Measurements from ENCODE around the gene ZFYVE26.
"Not testable (repeated sequence)": the region's sequence is repeated elsewhere in the genome, so short reads cannot be mapped to it uniquely, and the experiment has no call there.

ZFYVE26 gene

GRCh38 chr14:67722293-67722692, 94.1 kb downstream of the ZFYVE26 start:
- intact Hi-C loops (cut with DNase I): no loop called here

GRCh38 chr14:67721875-67722274, 94.5 kb downstream of the ZFYVE26 start:
- intact Hi-C loops (cut with DNase I): no loop called here
- no peak for DNase-seq

More at GRCh38 chr14:67722293-67722692, 94.1 kb downstream of the ZFYVE26 start:
- peak; percentile 34 to 86 (median 64) for DNase-seq

- intact Hi-C loops (cut with DNase I): no loop called here
- no peak for DNase-seq
Observed at GRCh38 chr14:67719866-67720265, 96.5 kb downstream of the ZFYVE26 start.

- DNase-seq; intact Hi-C loops (cut with DNase I): not testable (repeated sequence)
Observed at GRCh38 chr14:67719385-67719784, 97.0 kb downstream of the ZFYVE26 start.

DNA sequence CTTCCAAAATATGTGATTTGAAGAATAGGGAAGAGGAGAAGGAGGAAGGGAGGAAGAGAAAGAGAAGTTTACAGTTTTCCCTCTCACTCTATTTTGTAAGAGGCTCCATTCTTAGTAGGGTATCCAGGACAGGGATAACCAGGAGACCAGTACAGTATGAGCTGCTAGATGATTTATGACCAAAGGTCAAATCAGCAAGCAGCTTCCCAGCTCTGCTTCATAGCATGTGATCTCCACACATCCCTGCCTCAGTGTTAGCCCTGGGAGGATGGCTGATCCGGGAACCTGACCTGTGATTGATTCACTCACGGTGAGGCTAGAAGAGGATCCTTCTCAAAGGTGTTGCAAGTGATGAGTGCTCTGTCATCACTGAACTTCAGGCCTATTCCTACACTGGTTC, 98.1 kb downstream of the ZFYVE26 start:
- intact Hi-C loops (cut with DNase I): no loop called here
- DNase-seq: no peak

- intact Hi-C loops (cut with DNase I): no loop called here
- no peak for DNase-seq
Observed at GRCh38 chr14:67717048-67717447, 99.3 kb downstream of the ZFYVE26 start.

DNA sequence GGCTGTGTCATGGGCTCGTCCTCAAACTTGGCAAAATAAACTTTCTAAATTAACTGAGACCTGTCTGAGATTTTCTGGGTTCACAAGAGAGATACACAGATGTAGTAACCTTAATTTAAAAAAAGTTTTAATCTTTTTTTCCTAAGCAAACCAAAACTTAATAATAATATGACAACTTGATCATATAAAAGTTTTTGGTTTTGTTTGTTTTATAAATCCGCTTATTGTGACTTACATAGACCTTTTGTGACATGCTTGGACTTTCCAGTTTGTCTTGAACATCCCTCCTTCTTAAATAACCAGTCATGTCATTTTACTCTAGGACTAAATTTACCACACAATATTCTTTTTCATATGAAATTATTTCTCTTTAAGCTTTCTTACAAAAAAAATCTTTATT, 106.2 kb downstream of the ZFYVE26 start:
- intact Hi-C loops (cut with DNase I): no loop called here
- DNase-seq: no peak

DNA sequence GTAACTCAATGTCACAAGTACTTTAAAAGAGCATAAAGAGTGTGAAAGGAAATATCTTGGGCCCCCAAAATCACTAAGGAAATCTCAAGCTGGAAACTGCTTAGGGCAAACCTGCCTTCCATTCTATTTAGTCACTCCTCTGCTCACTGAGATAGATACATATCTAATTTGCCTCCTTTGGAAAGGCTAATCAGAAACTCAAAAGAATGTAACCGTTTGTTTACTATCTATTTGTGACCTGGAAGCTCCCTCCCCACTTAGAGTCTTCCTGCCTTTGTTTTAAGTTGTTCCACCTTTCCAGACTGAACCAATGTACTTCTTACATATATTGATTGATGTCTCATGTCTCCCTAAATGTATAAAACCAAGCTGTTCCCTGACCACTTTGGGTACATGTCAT, 106.6 kb downstream of the ZFYVE26 start:
- peak in 1 of 42 donors; percentile 0 for DNase-seq
- intact Hi-C loops (cut with DNase I): not testable (repeated sequence)

DNA sequence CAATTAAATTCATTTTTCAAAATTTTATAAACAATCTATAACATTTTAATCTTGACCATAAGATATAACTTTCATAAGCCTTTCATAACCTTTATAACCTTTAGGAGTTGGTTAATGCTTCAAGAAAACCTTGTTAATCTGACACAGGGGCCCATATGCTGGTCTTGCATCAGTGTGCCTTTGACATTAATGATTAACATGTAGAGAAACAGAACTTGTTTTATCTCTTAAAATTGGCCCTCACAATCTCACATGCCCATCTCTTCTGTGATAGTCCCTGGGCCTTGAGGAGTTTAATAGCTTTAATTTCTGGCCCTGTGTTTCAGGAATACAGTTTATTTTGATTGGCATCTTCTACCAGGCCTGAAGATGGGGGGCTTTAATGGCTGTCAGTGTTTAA, 107.0 kb downstream of the ZFYVE26 start:
- intact Hi-C loops (cut with DNase I); DNase-seq: not testable (repeated sequence)

DNA sequence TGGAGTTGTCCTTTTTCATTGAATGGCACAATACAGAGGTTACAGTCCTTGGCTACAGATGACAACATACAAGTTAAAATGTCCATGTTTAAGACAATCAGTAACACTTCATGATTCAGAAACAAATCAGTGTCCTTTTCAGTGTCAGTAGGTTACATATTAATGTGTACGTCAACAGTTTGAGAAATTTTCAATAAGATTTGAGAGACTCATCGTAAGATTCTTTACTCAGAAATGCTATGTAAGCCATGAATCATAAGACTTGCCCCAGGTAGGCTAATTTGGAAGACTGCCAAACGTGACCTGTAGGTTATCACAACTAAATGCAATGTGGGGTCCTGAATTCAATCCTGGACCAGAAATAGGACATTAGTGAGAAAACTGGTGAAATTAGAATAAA, 111.2 kb downstream of the ZFYVE26 start:
- DNase-seq: peak in 1 of 42 donors; percentile 3
- intact Hi-C loops (cut with DNase I): no loop called here

- DNase-seq: peak in 22 of 42 donors; percentile 15 to 81 (median 54)
- intact Hi-C loops (cut with DNase I): no loop called here
Observed at GRCh38 chr14:67704484-67705089, 111.8 kb downstream of the ZFYVE26 start.

DNA sequence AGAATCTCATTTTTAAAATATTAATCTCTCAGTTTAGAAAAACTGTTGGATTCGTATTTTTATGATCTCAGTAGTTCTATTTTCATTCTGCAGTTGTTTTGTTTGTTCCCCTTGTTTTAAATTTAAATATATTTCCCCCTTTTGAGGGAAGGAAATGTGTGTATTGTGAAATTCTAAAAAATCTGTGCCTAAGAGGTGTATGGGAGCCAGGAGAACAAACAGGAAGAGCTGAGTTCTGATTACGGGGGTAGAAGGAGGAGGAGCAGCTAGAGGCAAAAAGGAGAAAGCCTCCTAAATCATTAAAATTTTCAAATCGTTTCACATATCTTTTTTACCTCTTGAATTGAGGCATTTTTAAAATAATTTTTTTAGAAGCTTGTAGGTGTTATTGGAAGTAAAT, 112.4 kb downstream of the ZFYVE26 start:
- intact Hi-C loops (cut with DNase I): no loop called here
- peak in 1 of 42 donors; percentile 16 for DNase-seq

DNA sequence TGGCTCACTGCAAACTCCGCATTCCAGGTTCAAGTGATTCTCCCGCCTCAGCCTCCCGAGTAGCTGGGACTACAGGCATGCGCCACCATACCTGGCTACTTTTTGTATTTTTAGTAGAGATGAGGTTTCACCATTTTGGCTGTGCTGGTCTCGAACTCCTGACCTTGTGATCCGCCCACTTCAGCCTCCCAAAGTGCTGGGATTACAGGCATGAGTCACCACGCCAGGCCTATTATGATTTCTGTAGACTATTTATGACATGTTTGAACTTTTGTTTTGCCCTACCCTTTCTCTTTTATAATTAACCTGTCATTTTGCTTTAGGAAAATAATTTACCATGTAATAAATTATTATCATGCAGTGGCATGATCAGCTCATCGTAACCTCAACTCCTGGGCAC, 114.9 kb downstream of the ZFYVE26 start, which contains the start of gene RDH12:
RDH12 (plus strand) TSS at position 395 of the 400 bp plus-strand sequence. CDS start 20,757 bp downstream, outside the sequence.
- DNase-seq: peak in 1 of 42 donors; percentile 32
- intact Hi-C loops (cut with DNase I): not testable (repeated sequence)

DNA sequence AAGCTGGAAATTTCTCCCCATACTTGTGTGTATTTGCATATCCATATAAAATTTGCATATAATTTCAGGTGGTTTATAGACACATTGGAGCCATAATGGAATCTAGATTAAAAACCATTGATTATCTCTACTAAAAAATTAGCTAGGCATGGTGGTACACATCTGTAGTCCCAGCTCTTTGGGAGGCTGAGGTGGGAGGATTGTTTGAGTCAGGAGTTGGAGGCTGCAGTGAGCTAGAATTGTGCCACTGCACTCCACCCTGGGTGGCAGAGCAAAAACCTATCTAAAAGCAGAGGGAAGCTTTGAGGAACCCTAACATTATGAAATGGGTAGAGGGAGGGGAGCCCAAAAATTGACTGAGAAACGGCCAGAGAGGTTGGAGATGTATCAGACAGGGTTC, 118.2 kb downstream of the ZFYVE26 start:
- peak in 1 of 42 donors; percentile 13 for DNase-seq
- intact Hi-C loops (cut with DNase I): no loop called here

DNA sequence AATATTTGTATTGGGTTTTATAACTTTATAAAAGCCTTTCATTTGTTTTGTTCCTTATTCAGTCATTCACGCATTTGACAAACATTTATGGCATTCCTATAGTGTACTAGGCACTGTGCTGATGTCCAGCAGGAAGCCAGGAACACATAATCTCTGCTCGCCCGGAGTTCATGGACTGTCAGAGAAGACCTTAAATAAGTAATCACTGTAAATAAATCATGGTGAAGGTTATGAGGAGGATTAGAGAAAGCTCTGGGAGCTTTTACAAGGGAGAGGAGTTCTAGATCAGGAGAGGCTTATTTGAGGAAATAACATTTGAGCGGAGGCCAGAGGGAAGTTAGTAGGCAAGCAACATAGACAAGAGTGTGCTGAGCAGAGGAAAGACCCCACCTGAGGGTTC, 119.4 kb downstream of the ZFYVE26 start:
- intact Hi-C loops (cut with DNase I): no loop called here
- peak in 1 of 42 donors; percentile 33 for DNase-seq

All from head of caudate nucleus (tissue), 42 donors.